GM12801 (cell line): ENCODE measurements around the gene NOL12.

Experiments
- CTCF ChIP-seq: IDR thresholded peaks from one replicate; pipeline ENCODE4 v1.5.1; 2011; ENCODE audit warnings: control low read depth; ENCODE audit not compliant: insufficient read length; ENCODE audit errors: extremely low read depth

NOL12 gene

GRCh38 chr22:37733625-37734401 is 47.7 kb downstream of the NOL12 start:
- TF ChIP-seq CTCF = no peak

DNA sequence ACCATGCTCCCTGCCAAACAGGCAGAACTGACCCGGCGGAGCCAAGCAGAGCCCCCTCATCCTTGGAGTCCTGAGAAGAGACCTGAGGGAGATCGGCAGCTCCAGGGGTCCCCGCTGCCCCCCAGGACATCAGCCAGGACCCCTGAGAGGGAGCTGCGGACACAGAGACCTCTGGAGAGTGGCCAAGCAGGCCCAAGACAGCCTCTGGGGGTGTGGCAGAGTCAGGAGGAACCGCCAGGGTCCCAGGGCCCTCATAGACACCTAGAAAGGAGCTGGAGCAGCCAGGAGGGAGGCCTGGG is 48.2 kb downstream of the NOL12 start:
- TF ChIP-seq CTCF = no peak

DNA sequence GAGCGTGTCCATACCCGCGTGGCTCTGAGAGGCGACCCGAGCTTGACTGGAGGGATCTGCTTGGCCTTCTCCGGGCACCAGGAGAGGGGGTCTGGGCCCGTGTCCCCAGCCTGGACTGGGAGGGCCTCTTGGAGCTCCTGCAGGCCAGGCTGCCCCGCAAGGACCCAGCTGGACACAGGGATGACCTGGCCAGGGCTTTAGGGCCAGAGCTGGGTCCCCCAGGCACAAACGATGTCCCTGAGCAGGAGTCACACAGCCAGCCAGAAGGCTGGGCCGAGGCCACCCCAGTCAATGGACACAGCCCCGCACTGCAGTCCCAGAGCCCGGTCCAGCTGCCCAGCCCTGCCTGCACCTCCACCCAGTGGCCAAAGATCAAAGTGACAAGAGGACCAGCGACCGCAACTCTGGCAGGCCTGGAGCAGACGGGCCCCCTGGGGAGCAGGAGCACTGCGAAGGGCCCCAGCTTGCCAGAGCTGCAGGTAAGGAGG is 48.9 kb downstream of the NOL12 start:
- no peak for TF ChIP-seq CTCF

- no peak for TF ChIP-seq CTCF
These were observed 52.9 kb downstream of the NOL12 start for GRCh38 chr22:37739035-37739434.

GRCh38 chr22:37739611-37740049 is 53.5 kb downstream of the NOL12 start:
- no peak for TF ChIP-seq CTCF

DNA sequence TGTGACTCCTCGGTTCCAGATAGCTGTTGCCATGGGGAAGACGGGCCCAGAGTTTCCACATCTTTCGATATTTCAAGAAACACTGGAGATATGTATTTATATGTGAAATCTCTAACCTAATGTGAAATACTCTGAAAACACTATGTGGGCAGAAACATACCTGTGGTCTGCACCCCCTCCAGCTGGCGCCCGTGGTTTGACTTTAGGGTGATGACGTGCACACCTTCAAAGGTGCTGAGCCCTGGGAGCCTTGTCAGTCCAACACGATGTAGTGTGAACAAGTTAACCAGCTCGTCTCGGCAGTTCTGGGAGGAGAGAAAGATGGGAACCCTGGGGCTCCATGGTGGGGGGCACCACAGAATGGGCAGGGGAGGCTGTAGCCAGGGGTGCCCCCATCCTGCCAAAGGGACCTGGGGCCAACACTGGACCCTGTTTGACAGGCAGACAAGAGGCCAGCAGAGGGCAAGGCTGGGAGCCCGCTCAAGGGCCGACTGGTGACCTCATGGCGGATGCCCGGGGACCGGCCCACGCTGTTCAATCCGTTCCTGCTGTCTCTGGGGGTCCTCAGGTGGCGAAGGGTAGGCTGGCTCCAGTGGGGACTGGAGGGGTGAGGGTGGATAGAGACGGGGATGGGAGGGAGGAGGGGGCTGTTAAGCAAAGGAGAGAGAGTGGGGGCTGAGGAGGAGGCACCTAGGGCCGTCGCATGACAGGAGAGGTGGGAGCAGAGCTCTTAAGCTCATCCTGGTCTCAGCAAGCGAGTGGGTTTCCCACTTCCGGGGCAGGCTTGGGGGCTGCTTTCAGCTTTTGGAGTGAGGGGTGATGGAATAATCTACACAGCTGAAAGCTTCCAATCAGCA is 54.5 kb downstream of the NOL12 start:
- no peak for TF ChIP-seq CTCF

- no peak for TF ChIP-seq CTCF
These were observed 55.2 kb downstream of the NOL12 start for GRCh38 chr22:37741312-37741795.
